Cardiac muscle cell (in vitro differentiated cells and primary cell): Measurements from ENCODE around the gene GABRG3. TPM values are rescaled to one million over a fixed set of nuclear protein-coding genes. Genes with fewer than 3 reads are reported as not detected.
A peak's percentile ranks its signal among the peaks of the same experiment; 100 is the strongest.

ENCODE experiments used
- DNase-seq, 2 donors: peaks; one replicate each; pipeline versions ENCODE4 v3.0.0 to v3.0.0-alpha.2; 2010 to 2017; ENCODE audit warnings: low read depth in 1 of 2, low spot score in 1 of 2
- H3K27ac ChIP-seq: fragments of 200-600 bp; sonication (generic); 2 replicates; pipeline ENCODE4 v1.5.1; 2016
- H3K27me3 ChIP-seq: fragments of 200-600 bp; sonication (generic); 2 replicates; pipeline ENCODE4 v1.6.0; 2016; ENCODE audit warnings: control low read depth
- H3K36me3 ChIP-seq: fragments of 200-600 bp; sonication (generic); 2 replicates; pipeline ENCODE4 v1.5.1; 2016; ENCODE audit warnings: control low read depth
- H3K4me1 ChIP-seq: fragments of 200-600 bp; sonication (generic); 2 replicates; pipeline ENCODE4 v1.8.1; 2017; ENCODE audit warnings: low read depth, mild to moderate bottlenecking, mixed run types
- H3K4me3 ChIP-seq: fragments of 200-600 bp; sonication (generic); 2 replicates; pipeline ENCODE4 v1.5.1; 2016; ENCODE audit warnings: mild to moderate bottlenecking
- H3K9me3 ChIP-seq: fragments of 200-600 bp; sonication (generic); 2 replicates; pipeline ENCODE4 v1.5.1; 2017; ENCODE audit warnings: low read depth, mild to moderate bottlenecking, control low read depth
- polyA plus RNA-seq: library from polyadenylated mRNA; unstranded; fragments of >200 nt; fragmentation: Nextera tagmentation; extraction: Ambion mirVana; gene quantifications from 2 replicates; pipeline ENCODE4 v1.2.1, GENCODE V29; 2016
- total RNA-seq: library from RNA; depleted of rRNA; stranded (reverse); fragments of >200 nt; gene quantifications from 2 replicates; pipeline ENCODE4 v1.2.3, GENCODE V29; 2016
- TF ChIP-seq, protein P1 (sequence below): IDR thresholded peaks from 2 replicates; pipeline ENCODE4 v1.5.1; 2012; ENCODE audit warnings: low read depth, mild to moderate bottlenecking, low read length

Gene GABRG3
- total and polyA plus RNA-seq, 2 experiments from 2014 or later, result not detected

DNA sequence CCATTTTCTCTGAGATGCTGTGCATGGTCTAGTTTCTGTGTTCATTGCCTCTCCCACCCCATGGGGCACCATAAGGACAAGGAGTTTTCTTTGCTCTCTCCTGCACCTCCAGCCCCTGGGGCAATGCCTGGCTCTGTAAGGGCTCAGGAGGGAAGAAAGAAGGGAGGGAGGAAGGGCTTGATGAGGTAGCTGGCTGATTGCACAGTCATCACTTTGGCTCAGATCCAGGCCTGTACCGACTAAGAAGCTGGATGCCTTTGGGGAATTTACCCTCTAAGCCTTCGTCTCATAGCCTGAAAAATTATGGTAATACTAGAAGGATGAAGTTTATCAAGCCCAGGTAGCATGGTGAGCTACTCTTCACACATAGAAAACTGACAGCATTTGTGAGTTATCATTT is 382.9 kb downstream of the GABRG3 start:
- no peaks in the 10 kb centered on the region for H3K36me3 ChIP-seq
- H3K27me3 ChIP-seq, result no peaks in the 10 kb centered on the region
- H3K9me3 ChIP-seq, result no peaks in the 10 kb centered on the region
- H3K27ac ChIP-seq, result no peak overlapping the region
- H3K4me1 ChIP-seq, result no peaks in the 10 kb centered on the region
- TF ChIP-seq, protein P1, sequence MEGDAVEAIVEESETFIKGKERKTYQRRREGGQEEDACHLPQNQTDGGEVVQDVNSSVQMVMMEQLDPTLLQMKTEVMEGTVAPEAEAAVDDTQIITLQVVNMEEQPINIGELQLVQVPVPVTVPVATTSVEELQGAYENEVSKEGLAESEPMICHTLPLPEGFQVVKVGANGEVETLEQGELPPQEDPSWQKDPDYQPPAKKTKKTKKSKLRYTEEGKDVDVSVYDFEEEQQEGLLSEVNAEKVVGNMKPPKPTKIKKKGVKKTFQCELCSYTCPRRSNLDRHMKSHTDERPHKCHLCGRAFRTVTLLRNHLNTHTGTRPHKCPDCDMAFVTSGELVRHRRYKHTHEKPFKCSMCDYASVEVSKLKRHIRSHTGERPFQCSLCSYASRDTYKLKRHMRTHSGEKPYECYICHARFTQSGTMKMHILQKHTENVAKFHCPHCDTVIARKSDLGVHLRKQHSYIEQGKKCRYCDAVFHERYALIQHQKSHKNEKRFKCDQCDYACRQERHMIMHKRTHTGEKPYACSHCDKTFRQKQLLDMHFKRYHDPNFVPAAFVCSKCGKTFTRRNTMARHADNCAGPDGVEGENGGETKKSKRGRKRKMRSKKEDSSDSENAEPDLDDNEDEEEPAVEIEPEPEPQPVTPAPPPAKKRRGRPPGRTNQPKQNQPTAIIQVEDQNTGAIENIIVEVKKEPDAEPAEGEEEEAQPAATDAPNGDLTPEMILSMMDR, result no peak
- DNase-seq, result no peak
- H3K4me3 ChIP-seq, result no peak overlapping the region

DNA sequence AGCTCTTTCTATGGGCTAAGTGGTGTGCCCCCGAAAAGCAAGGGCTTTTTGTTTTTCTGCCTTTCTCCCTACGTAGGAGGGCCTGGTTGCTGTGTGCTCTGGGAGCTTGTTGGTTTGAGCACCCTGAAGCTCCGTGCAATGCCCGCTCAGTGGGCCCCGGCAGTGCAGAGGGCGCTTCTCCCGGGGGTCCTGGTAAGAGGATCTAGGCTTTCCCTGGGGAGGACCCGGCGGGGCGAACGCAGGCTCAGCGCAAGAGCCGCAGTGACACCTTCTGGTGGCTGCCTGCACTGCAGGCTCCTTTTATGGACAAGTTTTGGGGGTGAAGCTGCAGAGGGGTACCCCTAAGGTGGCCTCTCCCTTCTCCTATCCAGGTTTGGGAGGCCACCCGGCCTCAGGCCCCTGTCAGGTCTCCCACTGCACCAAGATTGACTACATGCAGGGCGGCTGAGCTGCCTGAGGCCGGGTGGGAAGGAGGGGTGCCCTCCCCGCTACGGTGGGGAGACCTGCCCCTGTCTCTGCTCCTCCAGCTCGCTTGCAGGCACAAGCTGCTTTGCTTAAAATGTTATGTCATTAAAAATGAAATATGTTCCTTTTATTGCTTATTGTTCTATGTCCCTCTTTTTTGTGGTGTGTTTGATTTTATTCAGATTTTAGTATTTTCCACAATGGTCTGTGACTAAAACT is 387.9 kb downstream of the GABRG3 start:
- peak; percentile 5 to 61 for DNase-seq
- H3K27me3 ChIP-seq, result no peaks in the 10 kb centered on the region
- no peaks in the 10 kb centered on the region for H3K36me3 ChIP-seq
- no peak overlapping the region for H3K27ac ChIP-seq
- no peaks in the 10 kb centered on the region for H3K9me3 ChIP-seq
- no peak overlapping the region for H3K4me3 ChIP-seq
- no peaks in the 10 kb centered on the region for H3K4me1 ChIP-seq
- TF ChIP-seq, protein P1, result peak; percentile 60

DNA sequence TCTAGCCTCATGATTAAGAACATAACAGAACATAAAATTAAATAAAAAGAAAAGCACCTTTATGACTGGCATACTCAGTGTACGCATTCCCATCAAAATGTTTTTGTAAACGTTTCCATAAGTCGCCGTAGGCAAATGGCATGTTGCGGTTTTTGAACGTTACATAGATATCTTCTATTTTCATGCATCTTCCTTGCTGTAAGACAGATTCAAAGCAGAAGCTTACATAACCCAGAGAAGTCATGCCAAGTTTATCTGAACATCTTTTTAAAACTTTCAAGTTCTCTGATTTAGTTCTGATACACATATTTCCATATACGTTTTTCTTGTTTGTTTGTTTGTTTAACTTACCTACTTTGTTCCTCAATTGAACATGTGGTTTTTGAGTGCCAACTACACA is 388.6 kb downstream of the GABRG3 start:
- TF ChIP-seq, protein P1, result no peak
- H3K4me3 ChIP-seq, result no peak overlapping the region
- H3K36me3 ChIP-seq, result no peaks in the 10 kb centered on the region
- DNase-seq, result no peak
- H3K27ac ChIP-seq, result no peak overlapping the region
- H3K4me1 ChIP-seq, result no peaks in the 10 kb centered on the region
- H3K9me3 ChIP-seq, result no peaks in the 10 kb centered on the region
- no peaks in the 10 kb centered on the region for H3K27me3 ChIP-seq

DNA sequence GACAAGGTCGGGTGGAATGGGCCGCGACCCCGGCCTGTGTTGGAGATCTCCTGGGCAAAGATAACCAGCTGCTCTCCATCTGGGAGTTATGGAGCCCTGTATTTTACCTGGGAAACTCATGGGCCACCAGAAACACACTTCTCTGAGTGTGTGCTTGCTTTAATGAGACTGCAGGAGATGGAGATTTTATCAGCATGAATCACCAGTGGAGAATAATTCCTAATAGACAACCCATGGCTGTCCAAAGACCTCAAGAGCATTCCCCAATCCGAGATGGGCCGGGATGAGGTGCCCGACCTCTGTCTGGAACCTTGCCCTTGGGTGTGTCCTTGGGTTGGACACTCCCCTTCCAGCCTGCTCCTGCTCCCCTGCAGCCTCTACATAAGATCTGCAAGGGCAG is 389.3 kb downstream of the GABRG3 start:
- no peaks in the 10 kb centered on the region for H3K4me1 ChIP-seq
- H3K9me3 ChIP-seq, result no peaks in the 10 kb centered on the region
- H3K4me3 ChIP-seq, result no peak overlapping the region
- no peaks in the 10 kb centered on the region for H3K36me3 ChIP-seq
- TF ChIP-seq, protein P1, result no peak
- no peak for DNase-seq
- no peak overlapping the region for H3K27ac ChIP-seq
- no peaks in the 10 kb centered on the region for H3K27me3 ChIP-seq

DNA sequence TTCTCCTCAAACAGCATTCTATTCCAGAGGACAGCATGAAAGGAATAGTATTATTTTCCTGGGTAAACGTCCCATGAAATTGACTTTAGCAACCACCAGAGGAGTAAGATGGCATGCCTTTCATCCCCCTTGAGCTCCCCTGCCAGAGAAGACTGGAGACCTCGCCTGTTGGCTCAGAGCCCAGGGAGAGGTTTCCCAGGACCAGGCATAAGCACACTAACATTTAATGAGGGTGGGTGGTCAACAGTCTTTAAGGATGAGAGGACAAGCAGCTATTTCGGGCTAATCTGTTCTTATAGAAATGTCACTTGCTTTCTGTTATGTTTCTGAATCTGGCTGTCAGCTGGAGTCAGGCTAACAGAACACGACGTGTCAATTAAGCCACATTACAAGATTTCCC is 390.5 kb downstream of the GABRG3 start:
- H3K27me3 ChIP-seq, result no peaks in the 10 kb centered on the region
- H3K27ac ChIP-seq, result no peak overlapping the region
- H3K4me3 ChIP-seq, result no peak overlapping the region
- TF ChIP-seq, protein P1, result no peak
- no peaks in the 10 kb centered on the region for H3K9me3 ChIP-seq
- H3K4me1 ChIP-seq, result no peaks in the 10 kb centered on the region
- no peaks in the 10 kb centered on the region for H3K36me3 ChIP-seq
- DNase-seq, result no peak
